HG03439 (cell line): Measurements from ENCODE around the gene YJEFN3.

Experiments used
- ATAC-seq: cut with Tn5 transposase; IDR thresholded peaks from one replicate; pipeline ENCODE4 v1.9.1; 2021; ENCODE audit warnings: mild to moderate bottlenecking, moderate library complexity; ENCODE audit not compliant: unreplicated experiment

Gene YJEFN3

DNA sequence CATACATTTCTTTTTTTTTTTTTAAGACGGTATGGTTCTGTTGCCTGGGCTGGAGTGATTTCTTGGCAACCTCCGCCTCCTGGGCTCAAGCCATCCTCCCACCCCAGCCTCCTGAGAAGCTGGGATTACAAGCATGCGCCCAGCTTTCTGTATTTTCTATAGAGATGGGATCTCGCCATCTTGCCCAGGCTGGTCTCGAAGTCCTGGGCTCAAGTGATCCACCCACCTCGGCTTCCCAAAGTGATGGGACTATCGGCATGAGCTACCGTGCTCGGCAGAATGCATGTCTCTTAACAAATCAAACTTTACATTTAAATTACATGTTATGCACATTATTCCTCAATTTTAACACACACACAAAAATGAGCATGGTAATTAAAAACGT is 11.5 kb upstream of the YJEFN3 start:
- ATAC-seq = no peak

DNA sequence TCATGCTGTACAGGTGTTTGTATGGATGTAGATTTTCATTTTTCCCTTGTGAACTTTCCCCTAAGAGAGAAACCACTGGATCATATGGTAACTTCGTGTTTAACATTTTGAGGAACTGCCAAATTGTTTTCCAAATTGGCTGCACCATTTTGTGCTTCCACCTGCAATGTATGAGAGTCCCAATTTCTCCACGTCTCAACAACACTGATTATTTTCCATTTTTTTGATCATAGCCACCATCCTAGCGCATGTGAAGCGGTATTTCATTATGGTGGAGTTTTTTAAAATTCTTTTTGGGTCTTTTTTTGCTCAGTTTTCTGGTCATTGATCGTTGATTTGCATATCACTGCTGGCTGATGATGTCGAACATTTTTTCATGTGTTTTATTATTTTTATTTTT is 7.7 kb upstream of the YJEFN3 start:
- no peak for ATAC-seq

DNA sequence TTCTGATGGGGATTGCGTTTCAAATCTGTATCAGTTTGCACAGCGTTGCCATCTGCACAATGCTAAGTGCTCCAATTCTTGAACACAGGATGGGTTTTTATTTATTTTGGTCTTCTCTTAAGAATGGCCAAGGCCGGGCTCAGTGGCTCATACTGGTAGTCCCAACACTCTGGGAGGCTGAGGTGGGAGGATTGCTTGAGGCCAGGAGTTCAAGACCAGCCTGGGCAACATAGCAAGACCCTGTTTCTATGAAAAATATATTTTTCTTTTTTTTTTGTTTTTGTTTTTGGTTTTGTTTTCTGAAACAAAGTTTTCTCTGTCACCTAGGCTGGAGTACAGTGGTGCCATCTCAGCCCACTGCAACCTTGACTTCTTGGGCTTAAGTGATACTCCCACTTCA is 5.5 kb upstream of the YJEFN3 start:
- ATAC-seq = no peak

DNA sequence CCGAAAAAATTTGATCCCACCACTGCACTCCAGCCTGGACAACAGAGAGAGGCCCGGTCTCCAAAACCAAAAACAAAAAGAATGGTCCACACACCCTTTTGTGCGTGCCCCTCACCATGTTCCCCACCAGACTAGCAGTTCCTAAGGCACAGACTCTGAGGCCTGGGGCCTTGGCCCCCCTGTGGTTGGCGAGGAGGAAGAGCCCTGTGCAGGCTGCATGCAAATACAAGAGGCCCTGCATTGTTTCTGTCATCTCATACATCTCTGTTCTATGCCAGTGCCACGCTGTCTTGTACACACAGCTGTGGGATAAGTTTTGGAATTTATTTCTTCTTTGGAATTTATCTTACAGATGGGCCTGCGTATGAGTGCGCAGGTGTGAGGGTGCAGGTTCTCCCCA is 4.7 kb upstream of the YJEFN3 start:
- ATAC-seq = no peak

DNA sequence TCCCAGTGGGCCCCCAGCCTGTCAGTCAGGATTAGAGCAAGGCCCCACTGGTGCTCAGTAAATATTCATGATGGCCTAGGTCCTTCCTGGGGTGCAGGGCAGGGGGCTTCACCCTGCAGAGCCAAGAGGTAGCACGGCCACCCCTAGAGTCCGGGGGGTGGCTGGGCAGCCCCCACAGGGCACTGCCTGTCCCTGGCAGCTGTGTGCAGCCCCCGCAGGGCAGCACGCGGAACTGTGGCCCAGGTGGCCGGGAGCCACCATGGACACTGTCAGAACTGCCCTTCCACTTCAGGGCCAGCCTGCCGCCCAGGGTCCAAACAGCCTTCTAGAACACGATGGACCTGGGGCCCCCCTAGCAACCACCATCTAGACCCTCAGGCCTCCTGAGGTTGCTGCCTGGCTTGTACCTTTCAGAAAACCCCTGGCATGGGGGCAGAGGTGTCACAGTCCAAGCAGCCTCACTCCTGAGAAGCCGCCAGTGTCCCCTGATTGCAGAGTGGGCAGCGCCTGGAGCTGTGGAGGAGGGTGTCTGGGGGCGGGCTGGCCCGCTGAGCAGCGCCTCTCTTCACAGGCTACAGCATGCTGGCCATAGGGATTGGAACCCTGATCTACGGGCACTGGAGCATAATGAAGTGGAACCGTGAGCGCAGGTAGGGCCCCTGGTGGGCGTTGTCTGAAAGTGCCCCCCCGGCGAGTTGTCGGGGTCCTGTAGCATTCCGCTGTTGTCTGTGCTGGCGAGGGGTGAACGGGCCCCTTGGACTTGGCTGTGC is 2.9 kb upstream of the YJEFN3 start:
- ATAC-seq = no peak

DNA sequence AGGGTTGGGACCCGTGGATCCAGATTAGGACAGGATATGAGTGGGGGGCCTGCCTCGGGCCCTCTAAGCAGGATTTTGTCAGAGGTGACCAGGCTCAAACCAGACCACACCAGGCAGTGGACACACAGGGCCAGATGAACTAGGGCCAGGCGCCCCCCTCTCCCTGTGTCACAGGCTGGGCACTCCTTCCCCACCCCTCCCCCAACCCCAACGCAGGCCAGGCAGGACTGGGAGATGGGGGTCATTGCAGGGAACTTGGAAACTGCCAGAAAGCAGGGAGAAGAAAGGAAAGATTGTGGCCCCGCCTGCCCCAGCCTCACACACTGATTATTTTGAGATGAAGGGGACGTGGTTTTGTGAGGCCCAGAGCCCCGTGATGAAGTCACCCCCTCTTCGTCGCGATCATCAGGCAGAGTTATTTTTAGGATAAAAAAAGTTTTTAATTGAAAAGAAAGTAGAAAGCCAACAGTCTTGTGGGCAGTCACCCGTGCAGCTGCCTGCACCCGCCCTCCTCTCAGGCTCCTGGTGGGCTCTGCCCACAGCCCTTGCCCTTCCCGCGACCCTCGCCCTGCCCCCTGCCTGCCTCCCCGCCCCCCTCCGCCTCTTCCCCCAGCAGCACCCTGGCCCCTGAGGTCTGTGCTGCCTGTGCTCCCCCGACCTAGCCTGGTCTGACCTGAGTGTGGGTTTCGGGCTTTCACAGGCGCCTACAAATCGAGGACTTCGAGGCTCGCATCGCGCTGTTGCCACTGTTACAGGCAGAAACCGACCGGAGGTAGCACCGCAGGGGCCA is 1.9 kb upstream of the YJEFN3 start:
- no peak for ATAC-seq

DNA sequence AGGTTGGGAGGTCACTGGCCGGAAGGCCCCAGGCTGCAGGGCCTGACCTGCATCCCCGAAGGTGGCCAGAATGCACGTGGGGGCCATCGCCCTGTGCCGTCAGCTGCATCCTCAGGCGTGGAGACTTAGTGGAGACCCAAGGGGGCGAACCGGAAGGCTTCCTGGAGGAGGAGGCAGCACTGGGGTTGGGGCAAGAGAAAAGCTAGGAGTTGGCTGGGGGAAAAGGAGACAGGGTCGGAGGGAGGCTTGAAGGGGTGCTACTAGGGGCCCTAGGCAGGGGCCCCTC is 1.4 kb upstream of the YJEFN3 start:
- ATAC-seq = no peak

DNA sequence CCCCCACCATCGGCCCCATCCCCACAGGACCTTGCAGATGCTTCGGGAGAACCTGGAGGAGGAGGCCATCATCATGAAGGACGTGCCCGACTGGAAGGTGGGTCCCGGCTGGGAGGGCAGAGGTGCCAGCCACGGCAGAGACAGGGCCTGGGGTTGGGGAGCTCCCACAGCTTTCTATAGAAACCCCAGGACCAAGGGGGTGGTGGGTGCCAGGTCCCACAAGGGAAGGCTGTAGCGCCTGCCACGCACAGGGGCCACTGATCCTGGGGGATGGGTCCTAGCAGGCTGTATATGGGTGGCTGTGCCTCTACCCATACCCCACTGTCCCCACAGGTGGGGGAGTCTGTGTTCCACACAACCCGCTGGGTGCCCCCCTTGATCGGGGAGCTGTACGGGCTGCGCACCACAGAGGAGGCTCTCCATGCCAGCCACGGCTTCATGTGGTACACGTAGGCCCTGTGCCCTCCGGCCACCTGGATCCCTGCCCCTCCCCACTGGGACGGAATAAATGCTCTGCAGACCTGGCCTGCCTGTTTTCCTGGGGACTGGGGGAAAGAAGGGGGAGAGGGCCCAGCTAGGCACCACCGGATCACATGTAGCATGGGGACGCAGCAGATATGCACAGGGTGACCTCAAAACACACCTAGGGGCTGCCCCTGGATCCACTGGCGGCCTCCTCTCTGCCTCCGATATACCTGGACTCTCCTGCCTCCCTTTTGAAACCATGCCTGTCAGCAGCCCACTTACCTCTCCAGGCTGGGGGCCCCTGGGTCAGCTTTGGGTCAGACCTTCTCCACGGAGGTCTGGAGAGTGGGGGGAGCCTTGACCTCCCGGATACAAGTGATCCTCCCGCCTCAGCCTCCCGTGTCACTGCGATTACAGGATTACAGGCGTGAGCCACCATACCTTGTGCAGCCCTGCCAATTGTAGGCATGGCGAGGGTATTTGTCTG is 761 bp upstream of the YJEFN3 start:
- no peak for ATAC-seq

DNA sequence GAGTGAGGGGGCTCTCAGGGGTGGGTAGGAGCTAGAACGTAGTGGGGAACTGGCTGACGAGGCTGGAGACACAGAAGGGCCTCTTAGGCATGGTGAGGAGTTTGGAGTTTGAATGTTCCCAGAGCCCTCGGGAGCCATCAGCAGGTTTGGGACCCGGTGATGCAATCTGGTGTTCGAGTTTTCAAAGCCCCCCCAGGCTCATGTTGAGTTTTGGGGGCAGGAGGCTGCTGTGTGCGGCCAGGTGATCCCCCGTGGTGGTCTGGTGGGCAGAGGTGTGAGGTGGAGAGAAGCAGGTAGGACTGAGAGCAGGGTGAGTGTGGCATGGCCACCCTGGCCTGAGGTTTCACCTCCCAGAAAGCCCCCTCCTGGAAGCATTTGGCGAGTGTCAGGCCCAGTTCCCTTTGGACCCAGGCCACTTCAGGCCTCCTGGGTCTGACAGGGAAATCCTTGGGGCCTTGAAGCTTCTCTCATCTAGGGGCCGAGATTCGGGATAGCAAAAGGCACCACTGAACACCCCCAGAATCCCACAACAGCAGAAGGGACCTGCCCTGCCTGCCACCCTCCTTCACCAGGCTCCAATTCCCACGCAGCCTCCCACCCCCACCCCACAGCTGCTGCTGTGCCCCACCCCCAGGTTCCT is 1.2 kb downstream of the YJEFN3 start:
- no peak for ATAC-seq

DNA sequence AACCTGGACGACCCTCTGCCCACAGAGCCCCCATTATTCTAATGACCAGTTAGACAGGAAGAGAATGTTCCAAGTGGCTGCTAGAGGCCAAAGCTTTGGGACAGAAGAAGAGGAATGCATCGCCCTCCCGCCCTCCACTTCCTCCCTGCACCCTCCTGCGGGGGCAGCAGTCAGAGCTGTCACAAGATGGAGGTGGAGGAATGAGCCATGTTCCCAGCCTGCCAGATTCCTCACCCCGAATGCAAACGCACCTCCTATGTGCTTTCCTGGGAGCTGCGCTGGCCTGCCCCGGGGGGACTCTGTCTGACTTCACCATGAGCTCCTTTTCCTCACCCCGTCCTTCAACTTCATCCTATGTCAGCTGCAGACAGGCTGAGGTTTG is 1.7 kb downstream of the YJEFN3 start:
- no peak for ATAC-seq

DNA sequence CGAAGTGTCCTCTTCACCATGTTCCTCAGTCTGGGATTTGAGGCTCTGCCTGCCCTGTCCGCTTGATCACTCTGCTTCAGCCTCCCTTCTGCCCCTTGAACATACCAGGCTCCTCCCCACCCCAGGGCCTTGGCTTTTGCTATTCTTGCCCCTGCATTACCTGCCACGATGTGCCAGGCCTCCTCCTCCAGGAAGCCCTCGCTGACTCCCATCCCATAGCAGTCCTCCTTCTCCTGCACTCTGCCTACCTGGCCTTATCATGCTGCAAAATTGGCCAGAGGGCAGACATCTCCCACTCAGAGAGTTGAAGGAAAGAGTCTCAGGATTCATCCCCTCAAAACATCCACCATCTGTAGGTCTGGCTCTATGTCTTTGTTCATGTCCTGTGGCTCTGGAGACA is 2.2 kb downstream of the YJEFN3 start:
- ATAC-seq = no peak

DNA sequence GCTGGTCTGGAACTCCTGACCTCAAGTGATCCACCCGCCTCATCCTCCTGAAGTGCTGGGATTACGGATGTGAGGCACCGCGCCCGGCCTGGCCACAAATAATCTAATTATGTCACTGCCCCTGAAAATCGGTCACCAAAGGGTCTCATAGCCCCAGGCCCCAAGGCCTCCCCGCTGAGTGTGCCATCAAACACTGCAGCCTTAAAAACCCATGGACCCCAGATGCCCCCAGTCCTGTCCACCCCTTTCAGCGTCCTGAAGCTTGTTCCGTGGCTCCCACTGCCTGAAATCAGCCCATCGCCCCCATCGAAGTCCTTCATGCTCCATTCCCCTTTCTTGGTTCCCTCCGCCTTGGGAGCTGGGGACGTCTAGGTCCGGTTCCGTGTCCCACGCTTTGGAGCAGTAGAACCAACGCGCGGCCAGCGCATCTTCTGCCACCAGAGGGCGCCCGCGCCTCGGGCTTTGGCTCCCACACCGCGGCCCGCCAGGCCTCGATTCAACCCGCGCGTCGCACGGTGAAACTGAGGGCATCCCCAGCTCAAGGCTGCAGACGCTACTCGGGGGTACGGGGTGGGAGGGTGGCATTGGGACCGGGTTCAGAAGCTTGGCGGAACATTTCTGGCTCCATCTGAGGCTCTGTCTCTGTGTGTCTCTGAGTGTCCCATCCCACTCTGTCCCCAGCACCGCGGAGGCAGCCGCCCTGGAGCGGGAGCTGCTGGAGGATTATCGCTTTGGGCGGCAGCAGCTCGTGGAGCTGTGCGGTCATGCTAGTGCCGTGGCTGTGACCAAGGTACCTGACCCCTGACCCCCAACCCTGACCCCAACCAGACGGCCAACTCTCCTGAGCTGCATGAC is 3.5 kb downstream of the YJEFN3 start:
- ATAC-seq = no peak

DNA sequence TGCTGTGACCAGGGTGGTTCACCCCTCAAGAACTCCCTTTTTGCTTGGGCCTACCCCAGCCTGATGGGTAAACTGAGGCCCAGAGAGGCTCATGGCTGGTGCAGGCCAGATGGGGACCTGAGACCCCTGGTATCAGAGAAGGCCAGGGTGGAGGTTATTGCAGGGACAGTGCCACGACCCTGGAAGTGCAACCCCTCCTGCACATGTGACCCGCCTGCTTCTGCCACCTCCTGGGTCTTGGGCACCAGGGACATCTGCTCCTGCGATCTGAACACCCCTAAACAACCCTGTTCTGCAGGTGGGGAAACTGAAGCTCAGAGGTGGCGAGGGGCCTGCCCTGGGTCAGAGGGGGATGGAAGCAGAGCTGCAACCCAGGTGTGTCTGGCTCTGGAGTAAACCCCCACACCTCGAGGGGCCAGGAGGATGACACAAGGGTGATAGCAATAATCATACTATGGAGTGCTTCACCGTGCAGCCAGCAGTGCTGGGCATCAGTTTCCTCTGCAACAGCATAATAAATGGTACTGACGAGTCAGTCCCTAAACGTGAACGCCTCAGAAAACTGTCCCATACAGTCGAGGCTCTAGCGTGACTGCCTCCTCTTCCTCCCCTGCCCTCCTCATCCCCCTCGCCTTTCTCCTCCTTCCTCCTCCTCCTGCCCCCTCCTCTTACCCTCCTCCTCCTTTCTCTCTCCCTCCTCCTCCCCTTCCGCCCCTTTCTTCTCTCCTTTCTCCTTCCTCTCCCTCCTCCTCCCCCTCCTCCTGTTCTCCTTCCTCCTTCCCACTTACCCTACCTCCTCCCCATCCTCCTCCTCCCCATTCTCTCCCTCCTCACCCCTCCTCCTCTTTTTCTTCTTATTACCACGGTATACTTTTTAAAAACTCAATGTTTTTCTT is 4.3 kb downstream of the YJEFN3 start:
- ATAC-seq = no peak

DNA sequence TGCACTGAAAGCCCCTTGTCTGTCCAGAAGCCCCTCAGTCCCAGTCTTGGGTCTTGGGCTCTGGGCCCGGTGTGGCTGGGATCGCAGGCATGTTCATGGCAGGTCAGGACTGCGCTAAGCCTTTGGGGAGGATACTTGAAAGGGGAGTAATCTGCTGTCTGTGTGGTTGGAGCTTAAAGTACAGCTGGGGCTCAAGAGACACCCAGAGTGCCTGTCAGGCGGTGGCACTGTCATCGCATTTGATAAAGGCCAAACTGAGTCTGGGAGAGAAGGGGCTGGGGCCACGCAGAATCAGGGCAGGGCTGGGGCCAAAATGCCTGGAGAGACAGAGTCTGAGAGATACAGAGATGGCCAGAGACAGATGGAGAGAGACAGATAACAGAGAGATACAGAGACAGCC is 5.1 kb downstream of the YJEFN3 start:
- ATAC-seq = no peak

DNA sequence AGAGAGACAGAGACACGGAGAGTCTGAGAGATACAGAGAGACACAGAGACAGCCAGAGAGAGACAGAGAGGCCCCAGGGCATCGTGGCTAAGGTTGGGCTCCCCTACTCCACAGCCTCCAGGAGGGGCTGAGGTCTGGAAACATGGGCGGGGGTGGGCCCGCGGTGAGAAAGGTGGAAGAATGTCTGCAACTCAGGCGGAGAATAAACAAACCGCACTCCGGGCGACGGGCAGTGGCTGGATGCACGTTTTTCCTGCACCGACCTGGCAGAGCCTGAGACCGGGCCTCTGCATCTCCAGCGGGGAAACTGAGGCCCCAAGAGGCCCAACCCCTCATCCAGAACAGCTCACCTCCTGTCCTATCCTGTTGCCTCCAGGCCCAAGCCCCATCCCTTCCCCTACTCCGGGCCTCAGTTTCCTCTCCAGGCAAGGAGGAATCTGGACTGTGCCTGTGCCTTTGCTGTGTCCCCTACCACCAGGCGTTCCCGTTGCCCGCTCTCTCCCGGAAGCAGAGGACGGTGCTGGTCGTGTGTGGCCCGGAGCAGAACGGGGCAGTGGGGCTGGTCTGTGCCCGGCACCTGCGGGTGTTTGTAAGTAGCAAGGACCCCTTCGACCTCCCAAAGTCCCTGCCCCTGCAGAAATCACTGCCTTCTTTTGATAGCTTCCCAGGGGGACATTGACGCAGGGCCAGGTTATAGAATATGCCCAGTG is 6.0 kb downstream of the YJEFN3 start:
- no peak for ATAC-seq

DNA sequence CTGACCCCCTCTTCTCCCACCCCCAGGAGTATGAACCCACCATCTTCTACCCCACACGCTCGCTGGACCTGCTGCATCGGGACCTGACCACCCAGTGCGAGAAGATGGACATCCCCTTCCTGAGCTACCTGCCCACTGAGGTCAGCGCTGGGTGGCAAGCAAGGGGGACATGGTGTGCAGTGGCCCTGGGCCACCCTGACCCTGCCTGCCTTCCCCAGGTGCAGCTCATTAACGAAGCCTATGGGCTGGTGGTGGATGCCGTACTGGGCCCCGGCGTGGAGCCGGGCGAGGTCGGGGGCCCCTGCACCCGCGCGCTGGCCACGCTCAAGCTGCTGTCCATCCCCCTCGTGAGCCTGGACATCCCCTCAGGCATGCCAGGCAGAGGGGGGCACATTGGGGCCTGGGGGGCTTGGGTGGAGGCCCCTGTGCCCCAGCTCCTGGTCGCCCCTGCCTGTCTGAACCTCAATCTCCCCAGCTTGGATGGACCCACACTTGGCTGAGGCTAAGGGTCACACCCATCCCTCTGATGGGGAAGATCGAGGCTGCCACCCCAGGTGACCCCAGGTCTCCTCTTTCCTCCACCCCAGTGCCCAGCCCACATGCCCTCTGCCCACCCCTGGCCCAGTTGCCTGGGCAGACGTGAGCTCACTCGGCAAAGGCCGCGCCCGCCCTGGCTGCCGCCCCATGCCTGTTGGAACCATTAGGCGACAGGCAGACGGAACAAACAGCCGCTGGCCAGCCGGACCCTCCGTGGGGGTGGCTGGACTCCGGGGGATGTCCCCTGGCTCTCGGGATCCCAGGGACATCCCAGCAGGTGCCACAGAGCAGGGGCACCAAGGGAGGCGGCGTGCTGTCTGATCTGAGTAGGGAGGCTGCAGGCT is 6.8 kb downstream of the YJEFN3 start:
- no peak for ATAC-seq
